ENCODE measurements around the gene PPP2R5C.

The PPP2R5C gene

GRCh38 chr14:101950100-101950499 is 188.6 kb downstream of the PPP2R5C start:
- no peak for DNase-seq (ENCODE audit: low spot score)

GRCh38 chr14:101950516-101951215 is 189.2 kb downstream of the PPP2R5C start:
- no peak for DNase-seq (ENCODE audit: low spot score)

- DNase-seq (ENCODE audit: low spot score) = no peak
These were observed 191.6 kb downstream of the PPP2R5C start for GRCh38 chr14:101953151-101953550.

GRCh38 chr14:101954501-101954900 is 193.0 kb downstream of the PPP2R5C start:
- DNase-seq (ENCODE audit: low spot score) = no peak

- no peak for DNase-seq (ENCODE audit: low spot score)
These were observed 194.2 kb downstream of the PPP2R5C start for GRCh38 chr14:101955695-101956161.

- DNase-seq (ENCODE audit: low spot score) = no peak
These were observed 194.8 kb downstream of the PPP2R5C start for GRCh38 chr14:101956179-101956885.

GRCh38 chr14:101957406-101958234 is 196.1 kb downstream of the PPP2R5C start:
- no peak for DNase-seq (ENCODE audit: low spot score)

- no peak for DNase-seq (ENCODE audit: low spot score)
These were observed 197.1 kb downstream of the PPP2R5C start for GRCh38 chr14:101958418-101959180.

GRCh38 chr14:101959277-101959676 is 197.8 kb downstream of the PPP2R5C start:
- DNase-seq (ENCODE audit: low spot score) = no peak

GRCh38 chr14:101960225-101960624 is 198.7 kb downstream of the PPP2R5C start:
- DNase-seq (ENCODE audit: low spot score) = no peak

GRCh38 chr14:101961011-101961721 is 199.7 kb downstream of the PPP2R5C start:
- peak; percentile 81 for DNase-seq (ENCODE audit: low spot score)

- DNase-seq (ENCODE audit: low spot score) = no peak
These were observed 200.4 kb downstream of the PPP2R5C start for GRCh38 chr14:101961746-101962502.

GRCh38 chr14:101962503-101962874 is 201.0 kb downstream of the PPP2R5C start:
- DNase-seq (ENCODE audit: low spot score) = peak; percentile 47

GRCh38 chr14:101963052-101963451 is 201.5 kb downstream of the PPP2R5C start:
- no peak for DNase-seq (ENCODE audit: low spot score)

- DNase-seq (ENCODE audit: low spot score) = no peak
These were observed 202.3 kb downstream of the PPP2R5C start for GRCh38 chr14:101963656-101964296.

GRCh38 chr14:101964297-101965180 is 203.0 kb downstream of the PPP2R5C start, which contains the start of gene DYNC1H1:
TSS of gene DYNC1H1 (plus strand) at chr14:101964573. CDS start at chr14:101964692, 119 bp downstream.
- peak; percentile 94 for DNase-seq (ENCODE audit: low spot score)

- peak; percentile 79 for DNase-seq (ENCODE audit: low spot score)
These were observed 203.7 kb downstream of the PPP2R5C start for GRCh38 chr14:101965181-101965544.

- peak; percentile 35 for DNase-seq (ENCODE audit: low spot score)
These were observed 204.5 kb downstream of the PPP2R5C start for GRCh38 chr14:101965770-101966722.

Data from hematopoietic multipotent progenitor cell treated with erythropoietin and hydrocortisone succinate and interleukin-3 and kit ligand, for 17 days (in vitro differentiated cells).